WTC11 (cell line): ENCODE data around the gene DEPDC5. TPM values are rescaled to one million over a fixed set of nuclear protein-coding genes. Genes with fewer than 3 reads are reported as not detected.

Experiments
- ATAC-seq: fragments of 200-7000 bp; cut with Tn5 transposase; 2 replicates; pipeline ENCODE4 v1.10.0; 2021; ENCODE audit warnings: mild to moderate bottlenecking, moderate library complexity
- CTCF ChIA-PET: fragments of 300-600 bp; sonication (Branson Sonifier 250); formaldehyde crosslinking; loops from one replicate; lab custom pipeline; 2021; ENCODE audit warnings: antibody characterized with exemption; lab: Charles Lee
- POLR2A ChIA-PET: fragments of 350-600 bp; sonication (Branson Sonifier 250); formaldehyde crosslinking; loops from one replicate; lab custom pipeline; 2021; ENCODE audit warnings: antibody characterized with exemption; lab: Charles Lee
- DNase-seq: peaks from one replicate; pipeline ENCODE4 v3.0.0; 2021; ENCODE audit warnings: low spot score
- H3K27ac Mint-ChIP-seq: 2 replicates; pipeline ENCODE4 v1.8.0; 2021; ENCODE audit warnings: mixed read lengths
- H3K27me3 Mint-ChIP-seq: 2 replicates; pipeline ENCODE4 v1.8.0; 2021; ENCODE audit warnings: low read depth, mild to moderate bottlenecking, moderate library complexity, mixed read lengths
- H3K36me3 Mint-ChIP-seq: 2 replicates; pipeline ENCODE4 v1.8.0; 2021; ENCODE audit warnings: mixed read lengths
- H3K4me1 Mint-ChIP-seq: 2 replicates; pipeline ENCODE4 v1.8.0; 2022; ENCODE audit warnings: mixed read lengths
- H3K4me3 Mint-ChIP-seq: 2 replicates; pipeline ENCODE4 v1.8.0; 2021; ENCODE audit warnings: mild to moderate bottlenecking, moderate library complexity, mixed read lengths
- H3K9me3 Mint-ChIP-seq: 2 replicates; pipeline ENCODE4 v1.8.0; 2021; ENCODE audit warnings: mixed read lengths
- AR ChIP-seq: fragments of 250-450 bp; sonication (Bioruptor Pico); IDR thresholded peaks from 2 replicates; pipeline ENCODE4 v1.9.0; 2021; ENCODE audit warnings: mild to moderate bottlenecking
- ATF1 ChIP-seq: sonication (generic); formaldehyde crosslinking; IDR thresholded peaks from 2 replicates; pipeline ENCODE4 v1.8.1; 2023; ENCODE audit warnings: mild to moderate bottlenecking, moderate library complexity, missing genetic modification reagents
- CDX4 ChIP-seq: fragments of 250-450 bp; sonication (Bioruptor Pico); IDR thresholded peaks from 2 replicates; pipeline ENCODE4 v1.9.0; 2021; ENCODE audit warnings: moderate library complexity, mild to moderate bottlenecking, inconsistent platforms, borderline replicate concordance
- CTCF ChIP-seq: fragments of 200-600 bp; IDR thresholded peaks from 2 replicates; pipeline ENCODE4 v1.8.0; 2022; ENCODE audit warnings: antibody characterized with exemption
- ELF4 ChIP-seq: sonication (generic); formaldehyde crosslinking; IDR thresholded peaks from 2 replicates; pipeline ENCODE4 v1.8.1; 2022; ENCODE audit warnings: low read depth, mild to moderate bottlenecking, moderate library complexity, missing genetic modification reagents
- ESRRA ChIP-seq: sonication (generic); formaldehyde crosslinking; IDR thresholded peaks from 2 replicates; pipeline ENCODE4 v1.8.1; 2022; ENCODE audit warnings: mild to moderate bottlenecking, missing genetic modification reagents, borderline replicate concordance
- FOXJ3 ChIP-seq: sonication (generic); formaldehyde crosslinking; IDR thresholded peaks from 2 replicates; pipeline ENCODE4 v1.9.0; 2021; ENCODE audit warnings: missing genetic modification reagents, mild to moderate bottlenecking, borderline replicate concordance
- FOXK1 ChIP-seq: sonication (generic); formaldehyde crosslinking; IDR thresholded peaks from 2 replicates; pipeline ENCODE4 v1.8.0; 2022; ENCODE audit warnings: mild to moderate bottlenecking, moderate library complexity, missing genetic modification reagents
- FOXP1 ChIP-seq: sonication (generic); formaldehyde crosslinking; IDR thresholded peaks from 2 replicates; pipeline ENCODE4 v1.8.0; 2022; ENCODE audit warnings: missing genetic modification reagents, mild to moderate bottlenecking, moderate library complexity, borderline replicate concordance
- FOXP4 ChIP-seq: sonication (generic); formaldehyde crosslinking; IDR thresholded peaks from 2 replicates; pipeline ENCODE4 v1.8.0; 2022; ENCODE audit warnings: mild to moderate bottlenecking, missing genetic modification reagents
- GABPB1 ChIP-seq: sonication (generic); formaldehyde crosslinking; IDR thresholded peaks from 2 replicates; pipeline ENCODE4 v1.8.1; 2023; ENCODE audit warnings: mild to moderate bottlenecking, missing genetic modification reagents
- HMGXB4 ChIP-seq: sonication (generic); formaldehyde crosslinking; IDR thresholded peaks from 2 replicates; pipeline ENCODE4 v1.8.1; 2023; ENCODE audit warnings: mild to moderate bottlenecking, moderate library complexity, missing genetic modification reagents
- IRF1 ChIP-seq: sonication (generic); formaldehyde crosslinking; IDR thresholded peaks from 2 replicates; pipeline ENCODE4 v1.8.0; 2023; ENCODE audit warnings: missing genetic modification reagents
- OVOL2 ChIP-seq: fragments of 250-450 bp; sonication (Bioruptor Pico); IDR thresholded peaks from 2 replicates; pipeline ENCODE4 v1.9.0; 2021; ENCODE audit warnings: mild to moderate bottlenecking, borderline replicate concordance
- PREB ChIP-seq: sonication (generic); formaldehyde crosslinking; IDR thresholded peaks from 2 replicates; pipeline ENCODE4 v1.8.1; 2022; ENCODE audit warnings: mild to moderate bottlenecking, missing genetic modification reagents, moderate library complexity, borderline replicate concordance
- RELA ChIP-seq: sonication (generic); formaldehyde crosslinking; IDR thresholded peaks from 2 replicates; pipeline ENCODE4 v1.8.1; 2022; ENCODE audit warnings: missing genetic modification reagents, mild to moderate bottlenecking, borderline replicate concordance
- TP53 ChIP-seq: sonication (generic); formaldehyde crosslinking; IDR thresholded peaks from 2 replicates; pipeline ENCODE4 v1.8.1; 2023; ENCODE audit warnings: mild to moderate bottlenecking, missing genetic modification reagents
- ZNF263 ChIP-seq: sonication (generic); formaldehyde crosslinking; IDR thresholded peaks from 2 replicates; pipeline ENCODE4 v1.8.1; 2022; ENCODE audit warnings: low read depth, mild to moderate bottlenecking, moderate library complexity, missing genetic modification reagents
- ZNF423 ChIP-seq: fragments of 250-450 bp; sonication (Bioruptor Pico); IDR thresholded peaks from 2 replicates; pipeline ENCODE4 v2.1.2; 2022; ENCODE audit warnings: mild to moderate bottlenecking, moderate library complexity
- ZNF425 ChIP-seq: fragments of 250-450 bp; sonication (Bioruptor Pico); conservative IDR thresholded peaks from 2 replicates; pipeline ENCODE4 v1.9.0; 2021; ENCODE audit warnings: mild to moderate bottlenecking
- total RNA-seq: library from RNA; stranded (reverse); gene quantifications from 3 replicates; pipeline ENCODE4 v1.2.3, GENCODE V29; 2021

DEPDC5 gene
- total RNA-seq, 1 experiment from 2014 or later = 40.5 TPM

- DNase-seq (no peak), ATAC-seq (no peak)
- H3K9me3 Mint-ChIP-seq = no peaks in the 10 kb centered on the region
- H3K27me3 Mint-ChIP-seq = no peaks in the 10 kb centered on the region
- no peaks in the 10 kb centered on the region for H3K36me3 Mint-ChIP-seq
- ChIA-PET POLR2A (interaction anchor here (1.2 kb wide), 1 partner anchor 43 kb away, joined by 5 read pairs; no protein-coding TSS in a partner anchor), CTCF (interaction anchor here (0.7 to 1.9 kb wide), 3 partner anchors 13 to 62 kb away, joined by 3 to 11 read pairs (median 4); no protein-coding TSS in a partner anchor)
- no peaks in the 10 kb centered on the region for H3K4me1 Mint-ChIP-seq
- H3K27ac Mint-ChIP-seq = no peak overlapping the region
- H3K4me3 Mint-ChIP-seq = no peak overlapping the region
- TF ChIP-seq IRF1 (no peak), ELF4 (CRISPR knock-in tag) (no peak), ATF1 (CRISPR knock-in tag) (no peak), OVOL2 (CRISPR knock-in tag) (no peak), GABPB1 (CRISPR knock-in tag) (no peak), ZNF263 (CRISPR knock-in tag) (no peak), ZNF423 (no peak), TP53 (CRISPR knock-in tag) (no peak), CDX4 (CRISPR knock-in tag) (no peak), FOXK1 (CRISPR knock-in tag) (no peak), FOXP1 (CRISPR knock-in tag) (no peak), ZNF425 (CRISPR knock-in tag) (no peak), PREB (CRISPR knock-in tag) (no peak), CTCF (no peak)
- TF ChIP-seq, all 79 proteins: peak for 0
Observed at GRCh38 chr22:31927562-31927961, 173.7 kb downstream of the DEPDC5 start.

- Mint-ChIP-seq H3K4me3 (no peak overlapping the region), H3K4me1 (no peaks in the 10 kb centered on the region), H3K27me3 (no peaks in the 10 kb centered on the region), H3K9me3 (no peaks in the 10 kb centered on the region), H3K27ac (no peak overlapping the region), H3K36me3 (no peaks in the 10 kb centered on the region)
- ATAC-seq (no peak), DNase-seq (no peak)
- CTCF ChIA-PET = interaction anchor here (2.6 kb wide), 1 partner anchor 41 kb away, joined by 13 read pairs; no protein-coding TSS in a partner anchor
- POLR2A ChIA-PET = no interaction called here
- TF ChIP-seq AR = no peak
- TF ChIP-seq FOXP4 (CRISPR knock-in tag) = no peak
- TF ChIP-seq ZNF423 = no peak
- no peak for TF ChIP-seq RELA (CRISPR knock-in tag)
- TF ChIP-seq ESRRA (CRISPR knock-in tag) = no peak
- no peak for TF ChIP-seq FOXJ3 (CRISPR knock-in tag)
- no peak for TF ChIP-seq HMGXB4 (CRISPR knock-in tag)
Observed at GRCh38 chr22:31929167-31929930, 175.5 kb downstream of the DEPDC5 start.
